RCC 7860 (cell line): Measurements from ENCODE around the gene GRM2.

Experiments used
- DNase-seq: peaks from one replicate; pipeline ENCODE4 v3.0.0-alpha.2; 2015; ENCODE audit warnings: low spot score
- FAIRE-seq: peaks from 2 replicates; lab custom pipeline; 2012; peaks lifted over from hg19 to GRCh38; lab: Jason Lieb, UNC

GRM2 gene

GRCh38 chr3:51706788-51707731 is at the start of gene GRM2:
GRM2 (plus strand) TSS chr3:51707068; CDS start chr3:51708984, 1,916 bp downstream.
- DNase-seq (no peak), FAIRE-seq (no peak)

- DNase-seq (no peak), FAIRE-seq (no peak)
Measured at GRCh38 chr3:51657234-51657633, 49.6 kb upstream of the GRM2 start.

GRCh38 chr3:51659942-51660341 is 46.9 kb upstream of the GRM2 start:
- FAIRE-seq: no peak
- no peak for DNase-seq

GRCh38 chr3:51662456-51662855 is 44.4 kb upstream of the GRM2 start:
- DNase-seq (no peak), FAIRE-seq (no peak)

- DNase-seq (no peak), FAIRE-seq (no peak)
Measured at GRCh38 chr3:51668756-51669155, 38.1 kb upstream of the GRM2 start.

- DNase-seq (peak; percentile 66), FAIRE-seq (no peak)
Measured at GRCh38 chr3:51669241-51670052, 37.4 kb upstream of the GRM2 start.

- no peak for DNase-seq
- FAIRE-seq: no peak
Measured at GRCh38 chr3:51670053-51670822, 36.6 kb upstream of the GRM2 start.

- no peak for FAIRE-seq
- DNase-seq: peak; percentile 71
Measured at GRCh38 chr3:51670823-51671733, 35.8 kb upstream of the GRM2 start, which contains the start of gene TEX264. TEX264 (plus strand) TSS chr3:51671252; CDS start chr3:51674305, 3,053 bp downstream.

GRCh38 chr3:51671734-51672475 is 35.0 kb upstream of the GRM2 start:
- FAIRE-seq (no peak), DNase-seq (peak; percentile 44)

- DNase-seq (no peak), FAIRE-seq (no peak)
Measured at GRCh38 chr3:51673181-51673801, 33.6 kb upstream of the GRM2 start.

- FAIRE-seq: no peak
- no peak for DNase-seq
Measured at GRCh38 chr3:51673802-51674654, 32.8 kb upstream of the GRM2 start.

- peak; percentile 37 for DNase-seq
- FAIRE-seq: no peak
Measured at GRCh38 chr3:51675201-51675611, 31.7 kb upstream of the GRM2 start.

- DNase-seq (no peak), FAIRE-seq (no peak)
Measured at GRCh38 chr3:51676102-51676640, 30.7 kb upstream of the GRM2 start.

GRCh38 chr3:51677358-51677757 is 29.5 kb upstream of the GRM2 start:
- FAIRE-seq: no peak

GRCh38 chr3:51678186-51678585 is 28.7 kb upstream of the GRM2 start:
- DNase-seq: no peak
- FAIRE-seq: no peak

More at GRCh38 chr3:51677358-51677757, 29.5 kb upstream of the GRM2 start:
- no peak for DNase-seq

- no peak for FAIRE-seq
- no peak for DNase-seq
Measured at GRCh38 chr3:51678641-51679040, 28.2 kb upstream of the GRM2 start.

GRCh38 chr3:51679318-51679717 is 27.6 kb upstream of the GRM2 start:
- FAIRE-seq (no peak), DNase-seq (no peak)
